ENCODE measurements around the gene NOL4L. TPM values are rescaled to one million over a fixed set of nuclear protein-coding genes. Genes with fewer than 3 reads are reported as not detected.

The NOL4L gene
- polyA plus RNA-seq, 2 of the 4 experiments (the other 2 are of a cell fraction): 9.5 to 11.8 TPM

DNA sequence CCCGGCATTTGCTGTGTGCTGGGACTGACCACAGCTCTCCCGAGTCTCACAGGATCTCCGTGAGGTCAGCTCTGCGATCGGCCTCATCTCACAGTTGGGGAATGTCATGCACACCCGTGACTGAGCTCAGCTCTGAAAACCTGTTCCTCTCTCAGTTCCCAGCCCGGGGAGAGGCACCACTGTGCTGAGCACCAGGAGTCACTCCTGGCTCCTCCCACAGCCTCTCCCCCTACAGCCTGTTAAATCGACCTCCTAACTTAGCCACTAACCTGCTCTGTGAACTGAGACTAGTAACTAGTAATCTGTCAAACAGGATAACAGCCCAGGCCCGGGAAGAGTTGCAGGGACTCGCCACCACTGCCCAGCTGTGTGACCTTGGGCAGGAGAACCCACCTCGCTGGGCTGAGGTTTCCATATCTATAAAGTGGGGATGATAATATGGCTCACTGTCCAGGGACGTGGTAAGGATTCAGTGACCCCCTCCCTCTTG lies 20.1 kb upstream of the NOL4L start:
- CTCF ChIA-PET: interaction anchor here (0.7 to 2.7 kb wide), 4 partner anchors 12 to 69 kb away, joined by 3 to 9 read pairs (median 4); partner anchors contain the start of gene C20orf203
- Histone ChIP-seq H3K4me1 (no peaks in the 10 kb centered on the region), H3K27ac (no peak overlapping the region), H3K9me3 (no peaks in the 10 kb centered on the region), H3K4me3 (no peak overlapping the region), H3K4me2 (no peak overlapping the region)
- no peak for FAIRE-seq
- TF ChIP-seq RARB (CRISPR knock-in tag; IDR thresholded peaks at IDR 0.05) (no peak), BHLHE40 (IDR thresholded peaks at IDR 0.05; ENCODE audit: low read depth, low read length) (no peak), FOSB (CRISPR knock-in tag; IDR thresholded peaks at IDR 0.05) (no peak), MAFK (IDR thresholded peaks at IDR 0.05; ENCODE audit: partially characterized antibody) (no peak), HOXB13 (CRISPR knock-in tag; IDR thresholded peaks at IDR 0.05; ENCODE audit: low read depth) (no peak), CHD2 (IDR thresholded peaks at IDR 0.05; ENCODE audit: low read length, partially characterized antibody) (no peak), ZSCAN20 (CRISPR knock-in tag; IDR thresholded peaks at IDR 0.05) (no peak), CBX8 (IDR thresholded peaks at IDR 0.05) (no peak), POLR2A (IDR thresholded peaks at IDR 0.05; ENCODE audit: low read length) (no peak), MAZ (IDR thresholded peaks at IDR 0.05; ENCODE audit: borderline replicate concordance, low read depth, low read length) (no peak), EP300 (IDR thresholded peaks at IDR 0.05) (no peak)
- TF ChIP-seq, protein P1, sequence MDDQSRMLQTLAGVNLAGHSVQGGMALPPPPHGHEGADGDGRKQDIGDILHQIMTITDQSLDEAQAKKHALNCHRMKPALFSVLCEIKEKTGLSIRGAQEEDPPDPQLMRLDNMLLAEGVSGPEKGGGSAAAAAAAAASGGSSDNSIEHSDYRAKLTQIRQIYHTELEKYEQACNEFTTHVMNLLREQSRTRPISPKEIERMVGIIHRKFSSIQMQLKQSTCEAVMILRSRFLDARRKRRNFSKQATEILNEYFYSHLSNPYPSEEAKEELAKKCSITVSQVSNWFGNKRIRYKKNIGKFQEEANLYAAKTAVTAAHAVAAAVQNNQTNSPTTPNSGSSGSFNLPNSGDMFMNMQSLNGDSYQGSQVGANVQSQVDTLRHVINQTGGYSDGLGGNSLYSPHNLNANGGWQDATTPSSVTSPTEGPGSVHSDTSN (IDR thresholded peaks at IDR 0.05): no peak
- TF ChIP-seq, protein P2, sequence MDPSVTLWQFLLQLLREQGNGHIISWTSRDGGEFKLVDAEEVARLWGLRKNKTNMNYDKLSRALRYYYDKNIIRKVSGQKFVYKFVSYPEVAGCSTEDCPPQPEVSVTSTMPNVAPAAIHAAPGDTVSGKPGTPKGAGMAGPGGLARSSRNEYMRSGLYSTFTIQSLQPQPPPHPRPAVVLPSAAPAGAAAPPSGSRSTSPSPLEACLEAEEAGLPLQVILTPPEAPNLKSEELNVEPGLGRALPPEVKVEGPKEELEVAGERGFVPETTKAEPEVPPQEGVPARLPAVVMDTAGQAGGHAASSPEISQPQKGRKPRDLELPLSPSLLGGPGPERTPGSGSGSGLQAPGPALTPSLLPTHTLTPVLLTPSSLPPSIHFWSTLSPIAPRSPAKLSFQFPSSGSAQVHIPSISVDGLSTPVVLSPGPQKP (IDR thresholded peaks at IDR 0.05; ENCODE audit: low read depth, low read length): no peak
- DNase-seq (ENCODE audit: low read depth in 1 of 2, low spot score in 1 of 2): no peak
- WGBS (ENCODE audit: missing lambda C conversion rate): 62% methylated on average over 12 of the region's 12 CpGs
- POLR2A ChIA-PET: no interaction called here
- peak in 1 of 2 experiments; percentile 10; a peak in 1 of 6 replicates for ATAC-seq

DNA sequence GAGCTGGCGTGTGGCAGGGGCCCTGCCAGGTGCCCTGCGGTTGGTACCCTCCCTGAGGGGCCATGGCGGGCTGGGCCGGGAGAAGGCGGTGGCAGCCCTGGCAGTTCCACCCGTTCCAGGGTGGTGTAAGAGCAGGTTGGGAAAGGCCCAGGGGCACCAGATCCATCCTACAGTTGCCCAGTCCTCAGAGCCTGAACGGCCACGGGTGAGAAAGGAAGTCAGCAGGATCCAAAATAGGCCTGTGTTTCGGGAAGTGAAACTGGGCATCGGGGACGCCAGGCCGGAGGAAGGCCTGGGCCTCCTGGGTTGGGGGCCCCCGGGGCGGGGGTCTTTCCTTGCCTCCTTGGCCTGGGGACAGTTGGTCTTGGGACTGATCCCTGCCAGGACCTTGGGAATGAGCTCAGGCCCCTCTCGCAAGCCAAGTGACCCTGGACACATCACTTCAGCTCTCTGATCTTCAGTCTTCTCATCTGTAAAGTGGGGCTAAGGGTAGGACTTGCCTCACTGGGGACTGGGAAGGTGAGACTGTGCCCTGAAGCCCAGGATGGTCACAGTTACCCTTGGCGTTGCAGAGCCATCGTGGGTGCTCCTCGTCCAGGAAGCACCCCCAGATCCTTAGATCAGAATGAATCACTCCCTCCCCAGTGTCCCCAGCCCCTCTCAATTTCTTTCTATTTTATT lies 18.1 kb upstream of the NOL4L start:
- WGBS (ENCODE audit: missing lambda C conversion rate): 68% methylated on average over 18 of the region's 18 CpGs
- Histone ChIP-seq H3K9me3 (no peaks in the 10 kb centered on the region), H3K27ac (no peak overlapping the region), H3K4me1 (no peaks in the 10 kb centered on the region), H3K4me2 (no peak overlapping the region), H3K4me3 (no peak overlapping the region)
- ChIA-PET POLR2A (no interaction called here), CTCF (interaction anchor here (0.6 to 1.5 kb wide), 2 partner anchors 82 to 572 kb away, joined by 3 read pairs; no protein-coding TSS in a partner anchor)
- FAIRE-seq (no peak), DNase-seq (ENCODE audit: low read depth in 1 of 2, low spot score in 1 of 2) (no peak), ATAC-seq (no peak)
- no peak for TF ChIP-seq SREBF2 (IDR thresholded peaks at IDR 0.05)
- TF ChIP-seq EHMT2 (IDR thresholded peaks at IDR 0.05; ENCODE audit: low read depth): no peak
- TF ChIP-seq, protein P1 (IDR thresholded peaks at IDR 0.05): no peak
- no peak for TF ChIP-seq RARB (CRISPR knock-in tag; IDR thresholded peaks at IDR 0.05)
- TF ChIP-seq CHD4 (IDR thresholded peaks at IDR 0.05; ENCODE audit: borderline replicate concordance): no peak
- no peak for TF ChIP-seq PHF8 (IDR thresholded peaks at IDR 0.05; ENCODE audit: borderline replicate concordance, low read depth)
- no peak for TF ChIP-seq FOXS1 (CRISPR knock-in tag; IDR thresholded peaks at IDR 0.05)
- no peak for TF ChIP-seq EHF (CRISPR knock-in tag; IDR thresholded peaks at IDR 0.05)
- no peak for TF ChIP-seq JUN (IDR thresholded peaks at IDR 0.05)
- TF ChIP-seq, protein P2 (IDR thresholded peaks at IDR 0.05; ENCODE audit: low read depth, low read length): no peak
